Loucy (cell line): ENCODE results near the gene MALT1.

Experiments
- H2AFZ ChIP-seq: fragments of 200-600 bp; sonication (generic); 2 replicates; pipeline ENCODE4 v1.6.0; 2016; ENCODE audit warnings: antibody characterized with exemption, mild to moderate bottlenecking, low read length, moderate library complexity
- H3F3A ChIP-seq: fragments of 200-600 bp; 2 replicates; pipeline ENCODE4 v1.6.0; 2016; ENCODE audit warnings: antibody characterized with exemption, low read depth, mild to moderate bottlenecking
- H3K27me3 ChIP-seq: fragments of 200-600 bp; sonication (generic); 2 replicates; pipeline ENCODE4 v1.6.1; 2014; ENCODE audit warnings: low read length, mild to moderate bottlenecking; ENCODE audit not compliant: insufficient read depth, poor library complexity, severe bottlenecking
- H3K36me3 ChIP-seq: fragments of 200-600 bp; sonication (generic); 2 replicates; pipeline ENCODE4 v1.6.1; 2016; ENCODE audit warnings: low read length; ENCODE audit not compliant: insufficient read depth
- H3K4me1 ChIP-seq: fragments of 200-600 bp; sonication (generic); 2 replicates; pipeline ENCODE4 v1.5.1; 2014; ENCODE audit warnings: low read length, mild to moderate bottlenecking; ENCODE audit not compliant: insufficient read depth, poor library complexity, severe bottlenecking
- H3K4me2 ChIP-seq: fragments of 200-600 bp; sonication (generic); 2 replicates; pipeline ENCODE4 v1.6.0; 2014; ENCODE audit warnings: antibody characterized with exemption, low read length, low read depth, mild to moderate bottlenecking; ENCODE audit not compliant: poor library complexity, severe bottlenecking
- H3K4me3 ChIP-seq: fragments of 200-600 bp; sonication (generic); 2 replicates; pipeline ENCODE4 v1.5.1; 2014; ENCODE audit warnings: low read length, mild to moderate bottlenecking, mixed read lengths; ENCODE audit not compliant: poor library complexity, severe bottlenecking
- H3K79me2 ChIP-seq: fragments of 200-600 bp; sonication (generic); 2 replicates; pipeline ENCODE4 v1.6.1; 2014; ENCODE audit warnings: low read length; ENCODE audit not compliant: insufficient read depth
- H3K9ac ChIP-seq: fragments of 200-600 bp; sonication (generic); 2 replicates; pipeline ENCODE4 v1.6.0; 2014; ENCODE audit warnings: mild to moderate bottlenecking, low read depth, low read length, moderate library complexity; ENCODE audit not compliant: poor library complexity, severe bottlenecking
- H3K9me2 ChIP-seq: fragments of 200-600 bp; sonication (generic); replicated peaks from 2 replicates; pipeline ENCODE4 v1.6.1; 2016; ENCODE audit warnings: low read depth, low read length, mixed read lengths
- H3K9me3 ChIP-seq: fragments of 200-600 bp; sonication (generic); 2 replicates; pipeline ENCODE4 v1.6.1; 2014; ENCODE audit warnings: mild to moderate bottlenecking, antibody characterized with exemption, low read length, low read depth; ENCODE audit not compliant: insufficient read depth
- H4K20me1 ChIP-seq: fragments of 200-600 bp; sonication (generic); 2 replicates; pipeline ENCODE4 v1.6.0; 2014; ENCODE audit warnings: antibody characterized with exemption, low read length, mild to moderate bottlenecking; ENCODE audit not compliant: insufficient read depth, poor library complexity, severe bottlenecking
- CTCF ChIP-seq: fragments of 200-600 bp; sonication (generic); conservative IDR thresholded peaks from 2 replicates; pipeline ENCODE4 v1.5.1; 2014; ENCODE audit warnings: mild to moderate bottlenecking, antibody characterized with exemption, low read length
- EZH2phosphoT487 ChIP-seq: fragments of 200-600 bp; IDR thresholded peaks from 2 replicates; pipeline ENCODE4 v1.6.1; 2018; ENCODE audit warnings: antibody characterized with exemption, mild to moderate bottlenecking, moderate library complexity, borderline replicate concordance

The MALT1 gene

GRCh38 chr18:58700209-58700608 is 28.9 kb downstream of the MALT1 start:
- Histone ChIP-seq H3K4me3 (no peak overlapping the region), H3K27me3 (no peaks in the 10 kb centered on the region), H4K20me1 (no peaks in the 10 kb centered on the region), H3K9ac (no peak overlapping the region), H3K9me2 (no peaks in the 10 kb centered on the region), H3K9me3 (no peaks in the 10 kb centered on the region), H2AFZ (no peak overlapping the region), H3K79me2 (no peaks in the 10 kb centered on the region), H3F3A (no peaks in the 10 kb centered on the region), H3K4me2 (no peak overlapping the region), H3K4me1 (no peaks in the 10 kb centered on the region), H3K36me3 (peaks cover 46% of the 10 kb centered on the region; the same call in 1 of the 2 replicates)
- TF ChIP-seq CTCF: no peak
- no peak for TF ChIP-seq EZH2phosphoT487

- Histone ChIP-seq H3K27me3 (no peaks in the 10 kb centered on the region), H3K9me2 (no peaks in the 10 kb centered on the region), H3F3A (no peaks in the 10 kb centered on the region), H4K20me1 (no peaks in the 10 kb centered on the region), H3K4me2 (no peak overlapping the region), H3K36me3 (peaks cover 21% of the 10 kb centered on the region; the same call in 1 of the 2 replicates), H3K4me3 (no peak overlapping the region), H3K9ac (no peak overlapping the region), H2AFZ (no peak overlapping the region), H3K79me2 (no peaks in the 10 kb centered on the region), H3K4me1 (peaks cover 17% of the 10 kb centered on the region), H3K9me3 (no peaks in the 10 kb centered on the region)
- TF ChIP-seq EZH2phosphoT487 (no peak), CTCF (no peak)
These were observed 41.7 kb downstream of the MALT1 start for GRCh38 chr18:58712930-58713329.

GRCh38 chr18:58714259-58714658 is 43.0 kb downstream of the MALT1 start:
- H2AFZ ChIP-seq: no peak overlapping the region
- H3K27me3 ChIP-seq: no peaks in the 10 kb centered on the region
- no peaks in the 10 kb centered on the region for H4K20me1 ChIP-seq
- H3K79me2 ChIP-seq: no peaks in the 10 kb centered on the region
- no peak for TF ChIP-seq CTCF
- no peak for TF ChIP-seq EZH2phosphoT487
- no peak overlapping the region for H3K9ac ChIP-seq
- peaks cover 17% of the 10 kb centered on the region for H3K4me1 ChIP-seq
- H3K9me2 ChIP-seq: no peaks in the 10 kb centered on the region
- H3K36me3 ChIP-seq: peaks cover 21% of the 10 kb centered on the region; the same call in 1 of the 2 replicates
- H3K4me2 ChIP-seq: no peak overlapping the region
- no peaks in the 10 kb centered on the region for H3F3A ChIP-seq
- H3K4me3 ChIP-seq: no peak overlapping the region
- H3K9me3 ChIP-seq: no peaks in the 10 kb centered on the region
